Naive B cell (primary cell): ENCODE results near the gene ZSCAN23. TPM values are rescaled to one million over a fixed set of nuclear protein-coding genes. Genes with fewer than 3 reads are reported as not detected.

ENCODE experiments used
- ATAC-seq, 2 donors: fragments of 150-1000 bp; cut with Tn5 transposase; 2 replicates each; pipeline ENCODE4 v1.10.0; 2021; ENCODE audit warnings: low read depth in 2 of 2, mild to moderate bottlenecking in 2 of 2, moderate library complexity in 2 of 2
- DNase-seq: peaks from one replicate; pipeline ENCODE4 v3.0.0; 2022
- H3K27ac Mint-ChIP-seq, 6 donors: one replicate each; pipeline ENCODE4 v1.8.0; 2020 to 2022; ENCODE audit warnings: mild to moderate bottlenecking in 6 of 6, mixed read lengths in 6 of 6, moderate library complexity in 5 of 6, inconsistent platforms in 2 of 6
- H3K27me3 Mint-ChIP-seq, 3 donors: one replicate each; pipeline ENCODE4 v1.8.0; 2021 to 2022; ENCODE audit warnings: mixed read lengths in 3 of 3, mild to moderate bottlenecking in 1 of 3
- H3K36me3 Mint-ChIP-seq, 2 donors: one replicate each; pipeline ENCODE4 v1.8.0; 2020 to 2022; ENCODE audit warnings: mixed read lengths in 2 of 2, inconsistent platforms in 1 of 2, mild to moderate bottlenecking in 1 of 2
- H3K4me1 Mint-ChIP-seq, 3 donors: one replicate each; pipeline ENCODE4 v1.8.0; 2020 to 2022; ENCODE audit warnings: mixed read lengths in 3 of 3, inconsistent platforms in 1 of 3, mild to moderate bottlenecking in 1 of 3, moderate library complexity in 1 of 3
- H3K4me3 Mint-ChIP-seq, 8 donors: one replicate each; pipeline ENCODE4 v1.8.0; 2020 to 2022; ENCODE audit warnings: mild to moderate bottlenecking in 8 of 8, mixed read lengths in 8 of 8, moderate library complexity in 8 of 8, inconsistent platforms in 2 of 8
- H3K9me3 Mint-ChIP-seq, 7 donors: one replicate each; pipeline ENCODE4 v1.8.0; 2020 to 2022; ENCODE audit warnings: mixed read lengths in 7 of 7, mild to moderate bottlenecking in 5 of 7, inconsistent platforms in 2 of 7, moderate library complexity in 1 of 7
- polyA plus RNA-seq, 6 donors: library from polyadenylated mRNA; unstranded; fragments of 300-500 nt; fragmentation: Illumina TruSeq; gene quantifications; one replicate each; pipeline ENCODE4 v1.2.3, GENCODE V29; 2021; ENCODE audit warnings: low read depth in 6 of 6

Gene ZSCAN23
- polyA plus RNA-seq, 6 donors from 2014 or later: not detected

DNA sequence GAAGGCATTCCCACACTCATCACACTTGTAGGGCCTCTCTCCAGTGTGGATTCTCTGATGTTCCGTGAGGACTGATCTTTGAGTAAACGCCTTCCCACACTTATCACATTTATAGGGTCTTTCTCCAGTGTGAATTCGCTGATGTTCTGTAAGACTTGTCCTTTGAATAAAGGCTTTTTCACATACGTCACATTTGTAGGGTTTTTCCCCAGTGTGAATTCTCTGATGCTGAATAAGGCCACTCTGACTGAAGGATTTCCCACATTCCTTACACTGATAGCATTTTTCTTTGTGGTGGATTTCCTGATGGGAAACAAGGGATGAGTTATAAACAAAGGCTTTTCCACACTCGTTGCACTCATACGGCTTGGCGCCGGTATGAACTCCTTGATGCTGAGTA lies 52.6 kb downstream of the ZSCAN23 start:
- no peaks in the 10 kb centered on the region for H3K27me3 Mint-ChIP-seq

DNA sequence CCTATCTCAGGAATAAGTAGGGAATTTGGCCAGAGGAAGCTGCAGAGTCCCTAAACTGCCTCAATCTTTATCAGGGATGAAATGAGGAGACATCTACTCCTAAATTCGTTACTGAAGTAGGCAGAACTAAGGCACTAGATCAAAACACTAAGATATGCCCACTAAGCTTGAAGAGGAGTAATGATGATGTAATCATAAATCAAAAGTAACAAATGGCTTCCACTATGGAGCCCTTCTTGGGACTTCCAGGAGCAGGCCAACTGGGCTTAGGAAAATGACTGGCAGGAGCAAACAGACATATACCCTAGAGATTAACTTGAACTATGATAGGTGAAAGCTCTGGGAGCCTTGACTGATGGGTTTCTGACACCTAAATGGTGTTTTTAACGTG lies 59.2 kb downstream of the ZSCAN23 start:
- Mint-ChIP-seq H3K4me1 (peaks cover 20 to 31% (median 24%) of the 10 kb centered on the region in 3 donors), H3K4me3 (peak overlapping the region in 1 of 8 donors; percentile 84)
- no peak for ATAC-seq

More for the DNA sequence above, 52.6 kb downstream of the ZSCAN23 start:
- Mint-ChIP-seq H3K4me1 (peaks cover 15 to 29% (median 27%) of the 10 kb centered on the region in 3 donors), H3K9me3 (no peaks in the 10 kb centered on the region), H3K27ac (no peak overlapping the region), H3K4me3 (no peak overlapping the region), H3K36me3 (peaks cover 46 to 71% of the 10 kb centered on the region in 2 donors)
- ATAC-seq: no peak
- DNase-seq: no peak

DNA sequence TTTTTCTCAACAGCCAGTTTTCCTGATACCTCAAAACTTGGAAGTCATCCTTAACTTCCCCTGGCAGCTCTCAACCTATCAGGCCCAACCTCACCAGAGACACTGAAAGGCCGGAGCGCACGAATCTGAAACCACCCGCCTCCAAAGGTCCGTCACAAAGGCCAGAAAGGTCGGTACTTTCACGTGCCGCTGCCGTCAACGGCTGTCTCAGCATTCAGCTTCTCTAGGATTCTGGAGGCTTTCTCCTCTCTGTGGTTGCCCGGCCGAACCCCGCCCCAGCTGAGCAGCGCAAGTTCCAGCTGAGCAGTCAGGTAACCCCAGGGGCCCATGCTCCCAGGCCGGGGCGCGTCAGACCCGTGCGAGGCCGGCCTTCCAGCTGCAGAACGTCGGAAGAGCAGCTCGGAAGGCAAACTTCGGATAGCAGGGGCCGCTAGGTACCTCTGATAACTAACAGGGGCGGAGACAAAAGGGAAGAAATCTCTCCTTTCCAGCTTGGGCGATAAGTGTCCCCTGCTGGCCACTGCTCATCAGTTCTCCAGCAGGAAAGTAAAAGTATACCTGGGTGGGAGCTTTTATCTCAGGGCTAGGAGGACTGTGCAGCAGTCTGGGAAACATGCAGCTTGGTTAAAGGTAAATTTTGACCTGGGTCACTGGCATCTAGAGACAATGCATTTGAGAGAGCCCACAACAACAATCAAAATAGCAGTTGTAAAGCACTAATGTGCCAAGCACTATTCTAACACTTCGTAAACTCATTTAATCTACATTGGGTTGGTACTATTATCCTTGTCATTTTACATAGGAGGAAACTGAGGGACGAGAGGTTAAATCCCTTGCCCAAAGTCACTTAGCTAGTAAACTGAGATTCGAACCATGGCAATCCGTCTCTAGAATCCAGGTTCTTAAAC lies 59.8 kb downstream of the ZSCAN23 start:
- H3K4me3 Mint-ChIP-seq: peak overlapping the region; percentile 84 to 95 (median 92)
- no peaks in the 10 kb centered on the region for H3K9me3 Mint-ChIP-seq
- H3K36me3 Mint-ChIP-seq: peaks cover 16 to 28% of the 10 kb centered on the region in 2 donors
- peaks cover 20 to 30% (median 22%) of the 10 kb centered on the region in 3 donors for H3K4me1 Mint-ChIP-seq
- peak overlapping the region; percentile 95 to 99 (median 97) for H3K27ac Mint-ChIP-seq
- H3K27me3 Mint-ChIP-seq: no peaks in the 10 kb centered on the region
- DNase-seq (peak; percentile 81), ATAC-seq (peak; percentile 97)

More for the DNA sequence above, 59.2 kb downstream of the ZSCAN23 start:
- peak overlapping the region in 2 of 6 donors; percentile 62 to 96 for H3K27ac Mint-ChIP-seq
- DNase-seq: no peak
- peaks cover 18 to 31% of the 10 kb centered on the region in 2 donors for H3K36me3 Mint-ChIP-seq
- no peaks in the 10 kb centered on the region for H3K9me3 Mint-ChIP-seq
- H3K27me3 Mint-ChIP-seq: no peaks in the 10 kb centered on the region

Other genes with a start within 250 kb of the ZSCAN23 start
- 10 to 100 TPM in 3 of 6 donors, 1 to 10 TPM in 2, not detected in 1; 8.1 to 12.2 (median 10.0) TPM for gene ZSCAN9, start 218.2 kb downstream of the ZSCAN23 start, polyA plus RNA-seq
- gene ZKSCAN4, start 191.2 kb downstream of the ZSCAN23 start, polyA plus RNA-seq: 1 to 10 TPM in 5 of 6 donors, not detected in 1; 4.5 to 8.7 (median 5.1) TPM
- gene NKAPL, start 184.2 kb downstream of the ZSCAN23 start, polyA plus RNA-seq: under 1 TPM in 4 of 6 donors, not detected in 2; 0.25 to 0.61 (median 0.40) TPM
- 10 to 100 TPM in 5 of 6 donors, 1 to 10 TPM in 1; 4.8 to 22.1 (median 18.3) TPM for gene ZSCAN26, start 176.3 kb downstream of the ZSCAN23 start, polyA plus RNA-seq
- gene PGBD1, start 161.9 kb downstream of the ZSCAN23 start, polyA plus RNA-seq: under 1 TPM in 4 of 6 donors, not detected in 2; 0.25 to 0.86 (median 0.65) TPM
- 1 to 10 TPM in 3 of 6 donors, under 1 TPM in 2, not detected in 1; 0.54 to 3.3 (median 1.5) TPM for gene ZSCAN31, start 107.3 kb downstream of the ZSCAN23 start, polyA plus RNA-seq
- 1 to 10 TPM in 5 of 6 donors, under 1 TPM in 1; 0.80 to 4.8 (median 3.4) TPM for gene ZKSCAN3, start 93.5 kb downstream of the ZSCAN23 start, polyA plus RNA-seq
- 1 to 10 TPM; 2.3 to 6.3 (median 3.8) TPM for gene ZSCAN12, start 43.7 kb downstream of the ZSCAN23 start, polyA plus RNA-seq
- gene GPX6, start 72.3 kb upstream of the ZSCAN23 start, polyA plus RNA-seq: not detected
- gene GPX5, start 82.4 kb upstream of the ZSCAN23 start, polyA plus RNA-seq: not detected